ENCODE data around the gene TTC13.

- TF ChIP-seq MAX (IDR thresholded peaks at IDR 0.05) (no peak), JUND (IDR thresholded peaks at IDR 0.05) (no peak), CTCF (IDR thresholded peaks at IDR 0.05; ENCODE audit: low read depth, low read length, missing input control) (no peak), GABPA (IDR thresholded peaks at IDR 0.05 in 1 of 2, conservative IDR thresholded peaks at IDR 0.05 in 1 of 2) (no peak)
Observed at GRCh38 chr1:230913496-230913895, 65.2 kb downstream of the TTC13 start.
